HepG2 (cell line): Measurements from ENCODE around the gene AARSD1. TPM values are rescaled to one million over a fixed set of nuclear protein-coding genes. Genes with fewer than 3 reads are reported as not detected.

ENCODE experiments used
- ELF4 ChIP-seq: sonication (generic); formaldehyde crosslinking; IDR thresholded peaks from 2 replicates; pipeline ENCODE4 v1.5.0; 2020; ENCODE audit warnings: missing genetic modification reagents, mild to moderate bottlenecking, moderate library complexity, borderline replicate concordance
- ETV5 ChIP-seq: IDR thresholded peaks from 2 replicates; pipeline ENCODE4 v1.6.1; 2018; ENCODE audit warnings: missing biosample characterization, missing genetic modification reagents, inconsistent platforms, borderline replicate concordance
- HMGXB4 ChIP-seq, 2 experiments: sonication (generic) in 1 of 2; formaldehyde crosslinking in 1 of 2; IDR thresholded peaks; 2 replicates each; pipeline versions ENCODE4 v1.4.0 to v1.6.1; 2018 to 2020; ENCODE audit warnings: missing genetic modification reagents in 2 of 2, borderline replicate concordance in 1 of 2, low read depth in 1 of 2, mild to moderate bottlenecking in 1 of 2, missing biosample characterization in 1 of 2
- IRF9 ChIP-seq: sonication (generic); formaldehyde crosslinking; IDR thresholded peaks from 2 replicates; pipeline ENCODE4 v1.8.0; 2022; ENCODE audit warnings: missing genetic modification reagents, mild to moderate bottlenecking, borderline replicate concordance
- KLF11 ChIP-seq: IDR thresholded peaks from 2 replicates; pipeline ENCODE4 v1.6.1; 2016; ENCODE audit warnings: missing compliant biosample characterization
- KLF9 ChIP-seq: IDR thresholded peaks from 2 replicates; pipeline ENCODE4 v1.6.1; 2016; ENCODE audit warnings: low read depth
- MED1 ChIP-seq: sonication (generic); formaldehyde crosslinking; IDR thresholded peaks from 2 replicates; pipeline ENCODE4 v1.4.0; 2020; ENCODE audit warnings: missing genetic modification reagents
- MEF2D ChIP-seq: sonication (generic); formaldehyde crosslinking; IDR thresholded peaks from 2 replicates; pipeline ENCODE4 v1.5.1; 2020; ENCODE audit warnings: mild to moderate bottlenecking, missing genetic modification reagents
- MXD3 ChIP-seq: IDR thresholded peaks from 2 replicates; pipeline ENCODE4 v1.6.1; 2016; ENCODE audit warnings: mild to moderate bottlenecking, missing biosample characterization, missing genetic modification reagents
- NAIF1 ChIP-seq: sonication (generic); formaldehyde crosslinking; IDR thresholded peaks from 2 replicates; pipeline ENCODE4 v1.5.0; 2020; ENCODE audit warnings: mild to moderate bottlenecking, missing genetic modification reagents, borderline replicate concordance
- PHF8 ChIP-seq: sonication (generic); formaldehyde crosslinking; IDR thresholded peaks from 2 replicates; pipeline ENCODE4 v1.5.0; 2020; ENCODE audit warnings: missing genetic modification reagents
- RFX3 ChIP-seq: IDR thresholded peaks from 2 replicates; pipeline ENCODE4 v1.6.1; 2016; ENCODE audit warnings: missing biosample characterization, missing genetic modification reagents
- SALL2 ChIP-seq: sonication (generic); formaldehyde crosslinking; IDR thresholded peaks from 2 replicates; pipeline ENCODE4 v1.8.1; 2023; ENCODE audit warnings: mild to moderate bottlenecking, missing genetic modification reagents, inconsistent platforms
- SMAD1 ChIP-seq: sonication (generic); formaldehyde crosslinking; IDR thresholded peaks from 2 replicates; pipeline ENCODE4 v1.4.0; 2020; ENCODE audit warnings: missing genetic modification reagents, low read depth, mild to moderate bottlenecking, borderline replicate concordance
- SP4 ChIP-seq: sonication (generic); formaldehyde crosslinking; IDR thresholded peaks from 2 replicates; pipeline ENCODE4 v1.8.1; 2023; ENCODE audit warnings: mild to moderate bottlenecking, missing genetic modification reagents
- TOE1 ChIP-seq: sonication (generic); formaldehyde crosslinking; IDR thresholded peaks from 2 replicates; pipeline ENCODE4 v1.4.0; 2020; ENCODE audit warnings: mild to moderate bottlenecking, missing genetic modification reagents
- ZBTB25 ChIP-seq: IDR thresholded peaks from 2 replicates; pipeline ENCODE4 v1.6.1; 2018; ENCODE audit warnings: missing genetic modification reagents
- ZMAT3 ChIP-seq: sonication (generic); formaldehyde crosslinking; conservative IDR thresholded peaks from 2 replicates; pipeline ENCODE4 v1.7.0; 2021; ENCODE audit warnings: missing genetic modification reagents
- ZNF12 ChIP-seq: sonication (generic); formaldehyde crosslinking; IDR thresholded peaks from 2 replicates; pipeline ENCODE4 v1.5.0; 2020; ENCODE audit warnings: missing genetic modification reagents
- ZNF503 ChIP-seq: sonication (generic); formaldehyde crosslinking; IDR thresholded peaks from 2 replicates; pipeline ENCODE4 v1.4.0; 2020; ENCODE audit warnings: missing genetic modification reagents
- ZNF878 ChIP-seq: sonication (generic); formaldehyde crosslinking; IDR thresholded peaks from 2 replicates; pipeline ENCODE4 v1.8.1; 2023; ENCODE audit warnings: mild to moderate bottlenecking, missing genetic modification reagents, moderate library complexity
- polyA plus RNA-seq, 8 experiments: library from polyadenylated mRNA; depleted of rRNA in 3 of 8; stranded (reverse) in 7 of 8; unstranded in 1 of 8; fragments of >200 nt; fragmentation: Illumina TruSeq in 4 of 8; extraction: Trizol in 4 of 8; gene quantifications; 2 replicates each; pipeline versions ENCODE4 v1.2.1 to v1.2.3, GENCODE V29; 2011 to 2016; ENCODE audit warnings: low read depth in 4 of 8, missing spikeins in 1 of 8, mixed read lengths in 1 of 8; ENCODE audit not compliant: insufficient read depth in 1 of 8
- total RNA-seq, 5 experiments: library from RNA; depleted of rRNA; stranded (reverse); fragments of >200 nt; fragmentation: Illumina TruSeq; extraction: Trizol; gene quantifications; 2 replicates each; pipeline ENCODE4 v1.2.3, GENCODE V29; 2016; ENCODE audit warnings: low read depth in 1 of 5

AARSD1 gene
- total and polyA plus RNA-seq, 2 of the 13 experiments (the other 11 are each of a cell fraction or from before 2014, with no cell fraction given), result 24.7 to 29.3 TPM

- TF ChIP-seq NAIF1 (CRISPR knock-in tag), result 0 out of 2 replicates have a peak, but pooled peaks have one; percentile 15
- TF ChIP-seq SMAD1 (CRISPR knock-in tag), result 0 out of 2 replicates have a peak, but pooled peaks have one; percentile 51
- 0 out of 2 replicates have a peak, but pooled peaks have one; percentile 34 for TF ChIP-seq KLF9 (CRISPR knock-in tag)
- 0 out of 2 replicates have a peak, but pooled peaks have one; percentile 18 for TF ChIP-seq ZMAT3
- TF ChIP-seq ELF4 (CRISPR knock-in tag), result no peak
- peak; percentile 26; the same call in 1 of the 2 replicates for TF ChIP-seq MEF2D (CRISPR knock-in tag)
- peak; percentile 78; the same call in 1 of the 2 replicates for TF ChIP-seq TOE1 (CRISPR knock-in tag)
- TF ChIP-seq MED1, result peak; percentile 75
- 0 out of 2 replicates have a peak, but pooled peaks have one; percentile 37 for TF ChIP-seq SALL2 (CRISPR knock-in tag)
- peak; percentile 83 for TF ChIP-seq ZBTB25 (CRISPR knock-in tag)
- TF ChIP-seq KLF11 (CRISPR knock-in tag), result peak; percentile 65; the same call in 1 of the 2 replicates
- 0 out of 2 replicates have a peak, but pooled peaks have one; percentile 35 for TF ChIP-seq IRF9 (CRISPR knock-in tag)
- TF ChIP-seq RFX3 (CRISPR knock-in tag), result peak; percentile 15; the same call in 1 of the 2 replicates
- TF ChIP-seq MXD3 (CRISPR knock-in tag), result no peak
- 0 out of 2 replicates have a peak, but pooled peaks have one; percentile 20 for TF ChIP-seq ZNF878
- TF ChIP-seq HMGXB4 (CRISPR knock-in tag; IDR thresholded peaks at IDR 0.05; ENCODE audit: borderline replicate concordance in 1 of 2, low read depth in 1 of 2), result peak in 1 of 2 experiments; percentile 68; a peak in 2 of 4 replicates
- 0 out of 2 replicates have a peak, but pooled peaks have one; percentile 39 for TF ChIP-seq PHF8 (CRISPR knock-in tag)
- TF ChIP-seq ZNF12 (CRISPR knock-in tag), result peak; percentile 66; the same call in 1 of the 2 replicates
- no peak for TF ChIP-seq ZNF503 (CRISPR knock-in tag)
- peak; percentile 40; the same call in 1 of the 2 replicates for TF ChIP-seq ETV5
- no peak for TF ChIP-seq SP4
Measured at GRCh38 chr17:42928714-42929496, 35.3 kb downstream of the AARSD1 start (continued).
